ENCODE measurements around the gene SLC26A6.

The SLC26A6 gene

DNA sequence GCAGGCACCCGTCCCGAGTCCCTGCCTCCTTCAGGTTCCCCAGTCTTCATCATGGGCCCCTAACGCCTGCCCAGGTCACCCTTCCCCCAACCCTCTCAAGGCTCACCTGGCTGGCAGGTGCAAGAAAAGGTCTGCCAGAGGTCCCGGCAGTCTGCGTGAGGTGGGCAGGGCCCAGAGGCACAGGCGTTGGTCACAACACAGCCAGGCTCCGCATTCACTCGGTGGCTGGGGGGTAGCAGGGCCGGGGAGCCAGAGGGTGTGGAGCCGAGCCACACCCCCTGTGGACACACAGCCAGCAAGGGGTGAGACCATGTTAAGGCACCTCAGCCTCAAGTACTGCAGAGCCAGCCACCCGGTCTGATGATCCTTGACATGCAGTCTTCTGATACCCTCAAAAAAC, 16.5 kb upstream of the SLC26A6 start:
- no peak for DNase-seq (ENCODE audit: low read depth in 1 of 2, low spot score in 1 of 2)
- no peak for TF ChIP-seq SPI1 (IDR thresholded peaks at IDR 0.05; ENCODE audit: borderline replicate concordance, low read depth)
- TF ChIP-seq, protein P1, sequence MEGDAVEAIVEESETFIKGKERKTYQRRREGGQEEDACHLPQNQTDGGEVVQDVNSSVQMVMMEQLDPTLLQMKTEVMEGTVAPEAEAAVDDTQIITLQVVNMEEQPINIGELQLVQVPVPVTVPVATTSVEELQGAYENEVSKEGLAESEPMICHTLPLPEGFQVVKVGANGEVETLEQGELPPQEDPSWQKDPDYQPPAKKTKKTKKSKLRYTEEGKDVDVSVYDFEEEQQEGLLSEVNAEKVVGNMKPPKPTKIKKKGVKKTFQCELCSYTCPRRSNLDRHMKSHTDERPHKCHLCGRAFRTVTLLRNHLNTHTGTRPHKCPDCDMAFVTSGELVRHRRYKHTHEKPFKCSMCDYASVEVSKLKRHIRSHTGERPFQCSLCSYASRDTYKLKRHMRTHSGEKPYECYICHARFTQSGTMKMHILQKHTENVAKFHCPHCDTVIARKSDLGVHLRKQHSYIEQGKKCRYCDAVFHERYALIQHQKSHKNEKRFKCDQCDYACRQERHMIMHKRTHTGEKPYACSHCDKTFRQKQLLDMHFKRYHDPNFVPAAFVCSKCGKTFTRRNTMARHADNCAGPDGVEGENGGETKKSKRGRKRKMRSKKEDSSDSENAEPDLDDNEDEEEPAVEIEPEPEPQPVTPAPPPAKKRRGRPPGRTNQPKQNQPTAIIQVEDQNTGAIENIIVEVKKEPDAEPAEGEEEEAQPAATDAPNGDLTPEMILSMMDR (IDR thresholded peaks at IDR 0.05; ENCODE audit: insufficient read depth, low read length) = no peak
- TF ChIP-seq, protein P2, sequence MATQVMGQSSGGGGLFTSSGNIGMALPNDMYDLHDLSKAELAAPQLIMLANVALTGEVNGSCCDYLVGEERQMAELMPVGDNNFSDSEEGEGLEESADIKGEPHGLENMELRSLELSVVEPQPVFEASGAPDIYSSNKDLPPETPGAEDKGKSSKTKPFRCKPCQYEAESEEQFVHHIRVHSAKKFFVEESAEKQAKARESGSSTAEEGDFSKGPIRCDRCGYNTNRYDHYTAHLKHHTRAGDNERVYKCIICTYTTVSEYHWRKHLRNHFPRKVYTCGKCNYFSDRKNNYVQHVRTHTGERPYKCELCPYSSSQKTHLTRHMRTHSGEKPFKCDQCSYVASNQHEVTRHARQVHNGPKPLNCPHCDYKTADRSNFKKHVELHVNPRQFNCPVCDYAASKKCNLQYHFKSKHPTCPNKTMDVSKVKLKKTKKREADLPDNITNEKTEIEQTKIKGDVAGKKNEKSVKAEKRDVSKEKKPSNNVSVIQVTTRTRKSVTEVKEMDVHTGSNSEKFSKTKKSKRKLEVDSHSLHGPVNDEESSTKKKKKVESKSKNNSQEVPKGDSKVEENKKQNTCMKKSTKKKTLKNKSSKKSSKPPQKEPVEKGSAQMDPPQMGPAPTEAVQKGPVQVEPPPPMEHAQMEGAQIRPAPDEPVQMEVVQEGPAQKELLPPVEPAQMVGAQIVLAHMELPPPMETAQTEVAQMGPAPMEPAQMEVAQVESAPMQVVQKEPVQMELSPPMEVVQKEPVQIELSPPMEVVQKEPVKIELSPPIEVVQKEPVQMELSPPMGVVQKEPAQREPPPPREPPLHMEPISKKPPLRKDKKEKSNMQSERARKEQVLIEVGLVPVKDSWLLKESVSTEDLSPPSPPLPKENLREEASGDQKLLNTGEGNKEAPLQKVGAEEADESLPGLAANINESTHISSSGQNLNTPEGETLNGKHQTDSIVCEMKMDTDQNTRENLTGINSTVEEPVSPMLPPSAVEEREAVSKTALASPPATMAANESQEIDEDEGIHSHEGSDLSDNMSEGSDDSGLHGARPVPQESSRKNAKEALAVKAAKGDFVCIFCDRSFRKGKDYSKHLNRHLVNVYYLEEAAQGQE (IDR thresholded peaks at IDR 0.05; ENCODE audit: insufficient replicate concordance, low read depth) = no peak
- TF ChIP-seq POLR2AphosphoS5 (IDR thresholded peaks at IDR 0.05; ENCODE audit: low read depth) = no peak
- no peak for TF ChIP-seq GABPA (IDR thresholded peaks at IDR 0.05; ENCODE audit: low read depth)
- H3K4me3 ChIP-seq (replicated peaks; ENCODE audit: insufficient read depth, low read length) = no peak overlapping the region
- H3K27me3 ChIP-seq (ENCODE audit: insufficient read depth, poor library complexity, severe bottlenecking) = no peaks in the 10 kb centered on the region
- H3K27ac ChIP-seq (replicated peaks) = no peak overlapping the region

GRCh38 chr3:48650723-48651122, 15.5 kb upstream of the SLC26A6 start:
- Histone ChIP-seq H3K4me3 (replicated peaks; ENCODE audit: insufficient read depth, low read length) (no peak overlapping the region), H3K27me3 (ENCODE audit: insufficient read depth, poor library complexity, severe bottlenecking) (no peaks in the 10 kb centered on the region), H3K27ac (replicated peaks) (no peak overlapping the region)
- TF ChIP-seq SPI1 (IDR thresholded peaks at IDR 0.05; ENCODE audit: borderline replicate concordance, low read depth) (no peak), POLR2AphosphoS5 (IDR thresholded peaks at IDR 0.05; ENCODE audit: low read depth) (no peak), GABPA (IDR thresholded peaks at IDR 0.05; ENCODE audit: low read depth) (no peak)
- TF ChIP-seq, protein P2 (IDR thresholded peaks at IDR 0.05; ENCODE audit: insufficient replicate concordance, low read depth) = no peak
- TF ChIP-seq, protein P1 (IDR thresholded peaks at IDR 0.05; ENCODE audit: insufficient read depth, low read length) = no peak
- DNase-seq (ENCODE audit: low read depth in 1 of 2, low spot score in 1 of 2) = no peak

GRCh38 chr3:48648188-48648850, 13.1 kb upstream of the SLC26A6 start:
- TF ChIP-seq SPI1 (IDR thresholded peaks at IDR 0.05; ENCODE audit: borderline replicate concordance, low read depth) (no peak), POLR2AphosphoS5 (IDR thresholded peaks at IDR 0.05; ENCODE audit: low read depth) (no peak), GABPA (IDR thresholded peaks at IDR 0.05; ENCODE audit: low read depth) (no peak)
- TF ChIP-seq, protein P2 (IDR thresholded peaks at IDR 0.05; ENCODE audit: insufficient replicate concordance, low read depth) = no peak
- TF ChIP-seq, protein P1 (IDR thresholded peaks at IDR 0.05; ENCODE audit: insufficient read depth, low read length) = no peak
- Histone ChIP-seq H3K4me3 (replicated peaks; ENCODE audit: insufficient read depth, low read length) (no peak overlapping the region), H3K27ac (replicated peaks) (no peak overlapping the region), H3K27me3 (ENCODE audit: insufficient read depth, poor library complexity, severe bottlenecking) (no peaks in the 10 kb centered on the region)
- DNase-seq (ENCODE audit: low read depth in 1 of 2, low spot score in 1 of 2) = no peak
